NCI-H2196 (cell line): Measurements from ENCODE around the gene PIEZO1.

Experiments
- DNase-seq: peaks from one replicate; lab custom pipeline; 2025; ENCODE audit not compliant: unreplicated experiment; lab: John Stamatoyannopoulos, UW

Gene PIEZO1

GRCh38 chr16:88705801-88706228, 79.2 kb downstream of the PIEZO1 start:
- no peak for DNase-seq

- no peak for DNase-seq
These were observed 79.8 kb downstream of the PIEZO1 start for GRCh38 chr16:88705076-88705684.

- no peak for DNase-seq
These were observed 81.3 kb downstream of the PIEZO1 start for GRCh38 chr16:88703486-88704309.

- no peak for DNase-seq
These were observed 82.4 kb downstream of the PIEZO1 start for GRCh38 chr16:88702371-88703210.

- DNase-seq: no peak
These were observed 83.2 kb downstream of the PIEZO1 start for GRCh38 chr16:88701581-88702370.

- no peak for DNase-seq
These were observed 84.2 kb downstream of the PIEZO1 start for GRCh38 chr16:88700636-88701482.

GRCh38 chr16:88700322-88700635, 84.7 kb downstream of the PIEZO1 start:
- no peak for DNase-seq

GRCh38 chr16:88699180-88699579, 85.8 kb downstream of the PIEZO1 start:
- DNase-seq: no peak

- DNase-seq: no peak
These were observed 86.4 kb downstream of the PIEZO1 start for GRCh38 chr16:88698646-88699045.

GRCh38 chr16:88697831-88698615, 87.0 kb downstream of the PIEZO1 start:
- DNase-seq: no peak

- DNase-seq: no peak
These were observed 87.7 kb downstream of the PIEZO1 start for GRCh38 chr16:88697116-88697830.

- DNase-seq: no peak
These were observed 88.6 kb downstream of the PIEZO1 start for GRCh38 chr16:88696441-88696840.

- no peak for DNase-seq
These were observed 89.3 kb downstream of the PIEZO1 start for GRCh38 chr16:88695753-88696152.

- DNase-seq: no peak
These were observed 89.8 kb downstream of the PIEZO1 start for GRCh38 chr16:88695218-88695617.

- no peak for DNase-seq
These were observed 90.6 kb downstream of the PIEZO1 start for GRCh38 chr16:88694221-88695087.

- DNase-seq: no peak
These were observed 91.4 kb downstream of the PIEZO1 start for GRCh38 chr16:88693420-88694177.

- no peak for DNase-seq
These were observed 92.2 kb downstream of the PIEZO1 start for GRCh38 chr16:88692861-88693260.
